ENCODE measurements around the gene SBF2.
A peak's percentile ranks its signal among the peaks of the same experiment; 100 is the strongest.

The SBF2 gene

GRCh38 chr11:10324474-10324873, 30.5 kb upstream of the SBF2 start:
- Histone ChIP-seq H3K36me3 (ENCODE audit: insufficient read depth, low read length) (no peaks in the 10 kb centered on the region), H3K27ac (ENCODE audit: low read depth, low read length) (no peak overlapping the region), H3K27me3 (ENCODE audit: control insufficient read depth in 1 of 2, insufficient read depth in 2 of 2, low read length in 2 of 2) (no peaks in the 10 kb centered on the region), H3K9ac (ENCODE audit: low read length) (no peak overlapping the region), H3K4me3 (ENCODE audit: low read depth in 1 of 2, low read length in 2 of 2) (no peak overlapping the region), H3K4me1 (ENCODE audit: insufficient read depth, low read length) (peaks cover 85% of the 10 kb centered on the region), H3K9me3 (ENCODE audit: low read length) (no peaks in the 10 kb centered on the region)

GRCh38 chr11:10323793-10324170, 29.8 kb upstream of the SBF2 start:
- Histone ChIP-seq H3K36me3 (ENCODE audit: insufficient read depth, low read length) (no peaks in the 10 kb centered on the region), H3K4me3 (ENCODE audit: low read depth in 1 of 2, low read length in 2 of 2) (no peak overlapping the region), H3K9me3 (ENCODE audit: low read length) (no peaks in the 10 kb centered on the region), H3K4me1 (ENCODE audit: insufficient read depth, low read length) (peaks cover 87% of the 10 kb centered on the region), H3K27me3 (ENCODE audit: control insufficient read depth in 1 of 2, insufficient read depth in 2 of 2, low read length in 2 of 2) (no peaks in the 10 kb centered on the region), H3K9ac (ENCODE audit: low read length) (no peak overlapping the region), H3K27ac (ENCODE audit: low read depth, low read length) (peak overlapping the region; percentile 62)

GRCh38 chr11:10322830-10323792, 29.1 kb upstream of the SBF2 start:
- Histone ChIP-seq H3K4me1 (ENCODE audit: insufficient read depth, low read length) (peaks cover 80% of the 10 kb centered on the region), H3K9ac (ENCODE audit: low read length) (no peak overlapping the region), H3K9me3 (ENCODE audit: low read length) (no peaks in the 10 kb centered on the region), H3K36me3 (ENCODE audit: insufficient read depth, low read length) (no peaks in the 10 kb centered on the region), H3K4me3 (ENCODE audit: low read depth in 1 of 2, low read length in 2 of 2) (no peak overlapping the region), H3K27me3 (ENCODE audit: control insufficient read depth in 1 of 2, insufficient read depth in 2 of 2, low read length in 2 of 2) (no peaks in the 10 kb centered on the region), H3K27ac (ENCODE audit: low read depth, low read length) (peak overlapping the region; percentile 62)

GRCh38 chr11:10322401-10322800, 28.4 kb upstream of the SBF2 start:
- H3K36me3 ChIP-seq (ENCODE audit: insufficient read depth, low read length): no peaks in the 10 kb centered on the region
- no peak overlapping the region for H3K9ac ChIP-seq (ENCODE audit: low read length)
- H3K27ac ChIP-seq (ENCODE audit: low read depth, low read length): peak overlapping the region; percentile 19
- H3K27me3 ChIP-seq (ENCODE audit: control insufficient read depth in 1 of 2, insufficient read depth in 2 of 2, low read length in 2 of 2): no peaks in the 10 kb centered on the region
- no peaks in the 10 kb centered on the region for H3K9me3 ChIP-seq (ENCODE audit: low read length)
- H3K4me3 ChIP-seq (ENCODE audit: low read depth in 1 of 2, low read length in 2 of 2): no peak overlapping the region
- H3K4me1 ChIP-seq (ENCODE audit: insufficient read depth, low read length): peaks cover 80% of the 10 kb centered on the region

GRCh38 chr11:10320736-10321465, 26.9 kb upstream of the SBF2 start:
- no peak overlapping the region for H3K9ac ChIP-seq (ENCODE audit: low read length)
- H3K4me3 ChIP-seq (ENCODE audit: low read depth in 1 of 2, low read length in 2 of 2): no peak overlapping the region
- no peaks in the 10 kb centered on the region for H3K36me3 ChIP-seq (ENCODE audit: insufficient read depth, low read length)
- H3K4me1 ChIP-seq (ENCODE audit: insufficient read depth, low read length): peaks cover 74% of the 10 kb centered on the region
- no peaks in the 10 kb centered on the region for H3K27me3 ChIP-seq (ENCODE audit: control insufficient read depth in 1 of 2, insufficient read depth in 2 of 2, low read length in 2 of 2)
- no peaks in the 10 kb centered on the region for H3K9me3 ChIP-seq (ENCODE audit: low read length)
- peak overlapping the region; percentile 54 for H3K27ac ChIP-seq (ENCODE audit: low read depth, low read length)

GRCh38 chr11:10319702-10320558, 25.9 kb upstream of the SBF2 start:
- Histone ChIP-seq H3K27ac (ENCODE audit: low read depth, low read length) (peak overlapping the region; percentile 54), H3K4me1 (ENCODE audit: insufficient read depth, low read length) (peaks cover 64% of the 10 kb centered on the region), H3K9ac (ENCODE audit: low read length) (no peak overlapping the region), H3K9me3 (ENCODE audit: low read length) (no peaks in the 10 kb centered on the region), H3K36me3 (ENCODE audit: insufficient read depth, low read length) (no peaks in the 10 kb centered on the region), H3K27me3 (ENCODE audit: control insufficient read depth in 1 of 2, insufficient read depth in 2 of 2, low read length in 2 of 2) (no peaks in the 10 kb centered on the region), H3K4me3 (ENCODE audit: low read depth in 1 of 2, low read length in 2 of 2) (no peak overlapping the region)

GRCh38 chr11:10318527-10318802, 24.4 kb upstream of the SBF2 start:
- H3K27me3 ChIP-seq (ENCODE audit: control insufficient read depth in 1 of 2, insufficient read depth in 2 of 2, low read length in 2 of 2): no peaks in the 10 kb centered on the region
- no peak overlapping the region for H3K9ac ChIP-seq (ENCODE audit: low read length)
- no peaks in the 10 kb centered on the region for H3K9me3 ChIP-seq (ENCODE audit: low read length)
- no peak overlapping the region for H3K4me3 ChIP-seq (ENCODE audit: low read depth in 1 of 2, low read length in 2 of 2)
- H3K36me3 ChIP-seq (ENCODE audit: insufficient read depth, low read length): no peaks in the 10 kb centered on the region
- H3K4me1 ChIP-seq (ENCODE audit: insufficient read depth, low read length): peaks cover 56% of the 10 kb centered on the region
- no peak overlapping the region for H3K27ac ChIP-seq (ENCODE audit: low read depth, low read length)

- no peaks in the 10 kb centered on the region for H3K9me3 ChIP-seq (ENCODE audit: low read length)
- H3K4me3 ChIP-seq (ENCODE audit: low read depth in 1 of 2, low read length in 2 of 2): no peak overlapping the region
- H3K4me1 ChIP-seq (ENCODE audit: insufficient read depth, low read length): peaks cover 50% of the 10 kb centered on the region
- peak overlapping the region; percentile 9 for H3K27ac ChIP-seq (ENCODE audit: low read depth, low read length)
- no peaks in the 10 kb centered on the region for H3K36me3 ChIP-seq (ENCODE audit: insufficient read depth, low read length)
- H3K9ac ChIP-seq (ENCODE audit: low read length): no peak overlapping the region
- no peaks in the 10 kb centered on the region for H3K27me3 ChIP-seq (ENCODE audit: control insufficient read depth in 1 of 2, insufficient read depth in 2 of 2, low read length in 2 of 2)
Observed at GRCh38 chr11:10317776-10318526, 23.9 kb upstream of the SBF2 start.

GRCh38 chr11:10317151-10317755, 23.2 kb upstream of the SBF2 start:
- Histone ChIP-seq H3K4me3 (ENCODE audit: low read depth in 1 of 2, low read length in 2 of 2) (no peak overlapping the region), H3K27me3 (ENCODE audit: control insufficient read depth in 1 of 2, insufficient read depth in 2 of 2, low read length in 2 of 2) (no peaks in the 10 kb centered on the region), H3K27ac (ENCODE audit: low read depth, low read length) (peak overlapping the region; percentile 9), H3K9me3 (ENCODE audit: low read length) (no peaks in the 10 kb centered on the region), H3K4me1 (ENCODE audit: insufficient read depth, low read length) (peaks cover 43% of the 10 kb centered on the region), H3K36me3 (ENCODE audit: insufficient read depth, low read length) (no peaks in the 10 kb centered on the region), H3K9ac (ENCODE audit: low read length) (no peak overlapping the region)

- H3K9me3 ChIP-seq (ENCODE audit: low read length): no peaks in the 10 kb centered on the region
Observed at GRCh38 chr11:10315083-10315482, 21.1 kb upstream of the SBF2 start.

More at GRCh38 chr11:10315083-10315482, 21.1 kb upstream of the SBF2 start:
- Histone ChIP-seq H3K36me3 (ENCODE audit: insufficient read depth, low read length) (no peaks in the 10 kb centered on the region), H3K4me1 (ENCODE audit: insufficient read depth, low read length) (peaks cover 29% of the 10 kb centered on the region), H3K9ac (ENCODE audit: low read length) (no peak overlapping the region), H3K27ac (ENCODE audit: low read depth, low read length) (no peak overlapping the region), H3K4me3 (ENCODE audit: low read depth in 1 of 2, low read length in 2 of 2) (no peak overlapping the region), H3K27me3 (ENCODE audit: control insufficient read depth in 1 of 2, insufficient read depth in 2 of 2, low read length in 2 of 2) (no peaks in the 10 kb centered on the region)

All from muscle layer of colon (tissue), 2 donors.